Measurements from ENCODE around the gene MIX23.

MIX23 gene

DNA sequence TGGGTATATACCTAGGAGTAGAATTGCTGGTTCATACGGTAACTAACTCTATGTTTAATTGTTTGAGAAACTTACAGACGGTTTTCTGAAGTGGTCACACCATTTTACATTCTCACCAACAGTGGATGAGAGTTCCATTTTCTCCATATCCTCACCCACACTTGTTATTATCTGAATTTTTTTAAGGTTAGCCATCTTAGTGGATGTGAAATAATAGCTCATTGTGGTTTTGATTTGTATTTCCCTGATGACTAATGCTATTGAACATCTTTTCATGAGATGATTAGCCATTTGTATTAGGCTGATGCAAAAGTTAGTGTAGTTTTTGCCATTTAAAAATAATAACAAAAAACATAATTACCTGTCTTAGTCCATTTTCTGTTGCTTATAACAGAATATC is 39.4 kb downstream of the MIX23 start:
- DNase-seq: no peak

- no peak for DNase-seq
Observed at GRCh38 chr3:122342803-122343202, 40.2 kb downstream of the MIX23 start.

GRCh38 chr3:122332551-122332950 is 50.5 kb downstream of the MIX23 start:
- DNase-seq: no peak

DNA sequence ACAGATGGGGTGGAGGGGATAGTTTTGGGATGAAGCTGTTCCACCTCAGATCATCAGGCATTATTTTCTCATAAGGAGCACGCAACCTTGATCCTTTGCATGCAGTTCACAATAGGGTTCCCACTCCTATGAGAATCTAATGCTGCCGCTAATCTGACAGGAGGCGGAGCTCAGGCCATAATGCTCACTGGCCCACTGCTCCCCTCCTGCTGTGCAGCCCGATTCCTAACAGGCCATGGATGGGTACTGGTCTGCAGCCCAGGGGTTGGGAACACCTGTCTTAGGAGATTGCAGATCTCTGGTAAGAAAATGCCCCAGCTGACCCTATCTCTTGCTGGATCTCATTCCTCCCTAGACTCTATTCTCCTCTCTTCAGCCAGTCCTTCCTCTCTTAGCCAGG is 51.1 kb downstream of the MIX23 start:
- no peak for DNase-seq

DNA sequence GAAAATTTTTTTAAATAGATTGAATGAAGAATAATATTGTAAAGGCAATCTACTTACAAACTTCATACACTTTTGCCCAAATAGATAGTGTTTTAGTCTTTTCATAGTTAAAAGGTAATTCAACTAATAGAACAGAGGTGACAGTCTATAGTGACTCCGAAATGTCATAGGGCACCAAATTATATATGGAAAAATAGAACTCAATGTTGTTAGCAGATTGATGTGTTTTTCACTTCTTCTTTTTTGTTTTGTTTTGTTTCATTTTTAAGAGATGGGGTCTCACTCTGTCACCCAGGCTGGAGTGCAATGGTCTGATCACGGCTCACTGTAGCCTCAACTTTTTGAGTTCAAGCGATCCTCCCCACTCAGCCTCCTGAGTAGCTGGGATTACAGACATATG is 57.3 kb downstream of the MIX23 start:
- DNase-seq: no peak

DNA sequence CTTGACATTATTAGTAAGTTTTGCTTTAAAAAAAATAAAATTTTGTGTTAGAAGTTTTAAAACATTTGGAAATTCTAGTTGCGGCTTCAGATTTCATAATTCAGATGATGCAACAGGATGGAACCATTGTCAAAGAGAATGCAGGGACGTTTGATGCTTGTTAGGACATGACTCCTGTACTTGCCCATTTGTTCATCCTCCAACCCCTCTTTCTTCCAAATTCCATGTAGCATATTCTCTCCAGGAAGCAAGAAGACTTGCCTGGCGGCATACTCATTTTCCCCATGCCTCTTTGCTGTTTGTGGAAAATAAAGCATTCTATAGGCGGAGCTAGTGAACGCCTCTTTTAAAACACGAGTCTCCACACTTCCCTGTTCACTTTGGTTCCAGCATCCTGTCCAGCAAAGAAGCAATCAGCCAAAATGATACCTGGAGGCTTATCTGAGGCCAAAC is 58.1 kb downstream of the MIX23 start, which contains the start of gene CSTA:
CSTA (plus strand) TSS at position 378 of the 453 bp plus-strand sequence; CDS start at position 423, 45 bp downstream.
- DNase-seq: no peak

DNA sequence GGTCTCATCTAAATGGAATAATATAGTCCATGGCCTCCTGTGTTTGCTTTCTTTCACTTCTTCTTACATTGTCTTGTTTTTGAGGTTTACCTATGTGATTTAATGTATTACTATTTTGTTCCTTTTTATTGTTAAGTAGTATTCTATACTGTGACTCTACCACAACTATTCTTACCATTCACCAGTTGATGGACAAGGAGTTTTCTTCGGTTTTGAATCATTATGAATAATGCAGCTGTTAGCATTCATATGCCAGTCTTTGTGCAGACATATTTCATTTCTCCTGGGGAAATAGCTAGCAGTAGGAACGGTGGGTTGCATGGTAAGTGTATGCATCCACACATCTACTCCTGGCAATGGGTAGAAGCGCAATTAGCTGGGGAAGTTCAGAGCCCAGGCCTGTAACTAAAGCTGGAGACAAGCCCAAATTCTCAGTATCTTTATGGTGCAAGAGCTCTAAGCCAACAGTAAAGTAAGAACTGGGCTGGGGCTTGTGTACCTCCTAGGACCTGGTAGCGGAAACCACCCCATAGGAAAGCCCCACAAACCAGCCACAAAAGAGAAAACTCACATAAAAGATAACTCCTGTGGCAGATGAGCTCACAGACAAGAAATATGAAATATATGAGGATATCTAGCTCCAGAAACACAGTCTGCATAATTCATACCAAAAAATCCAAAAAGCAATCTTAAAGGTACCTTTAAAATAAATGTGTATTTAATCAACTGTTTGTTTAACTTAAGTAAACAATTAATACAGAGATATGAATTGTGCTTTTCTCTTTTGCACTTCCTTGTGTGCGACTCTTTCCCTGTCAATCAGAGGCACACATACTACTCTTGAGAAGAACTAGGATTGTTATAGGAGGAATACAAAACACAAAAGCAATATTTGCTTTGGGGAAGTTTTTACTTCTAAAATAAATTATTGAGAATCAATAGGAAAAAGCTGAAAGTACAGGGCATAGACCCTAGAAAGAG is 60.6 kb downstream of the MIX23 start:
- no peak for DNase-seq

DNA sequence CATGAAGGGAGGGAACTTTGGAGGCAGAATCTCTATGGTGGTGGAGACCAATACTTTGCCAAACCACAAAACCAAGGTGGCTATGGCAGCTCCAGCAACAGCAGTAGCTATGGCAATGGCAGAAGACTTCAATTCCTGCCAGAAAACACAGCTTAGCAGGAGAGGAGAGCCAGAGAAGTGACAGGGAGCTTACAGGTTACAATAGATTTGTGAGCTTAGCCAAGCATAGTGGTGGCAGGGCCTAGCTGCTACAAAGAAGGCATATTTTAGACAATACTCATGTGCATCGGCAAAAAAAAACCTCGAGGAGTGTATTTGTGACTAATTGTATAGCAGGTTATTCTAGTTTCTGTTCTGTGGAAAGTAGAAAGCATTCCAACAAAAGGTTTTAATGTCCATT is 64.4 kb downstream of the MIX23 start:
- DNase-seq: no peak

DNA sequence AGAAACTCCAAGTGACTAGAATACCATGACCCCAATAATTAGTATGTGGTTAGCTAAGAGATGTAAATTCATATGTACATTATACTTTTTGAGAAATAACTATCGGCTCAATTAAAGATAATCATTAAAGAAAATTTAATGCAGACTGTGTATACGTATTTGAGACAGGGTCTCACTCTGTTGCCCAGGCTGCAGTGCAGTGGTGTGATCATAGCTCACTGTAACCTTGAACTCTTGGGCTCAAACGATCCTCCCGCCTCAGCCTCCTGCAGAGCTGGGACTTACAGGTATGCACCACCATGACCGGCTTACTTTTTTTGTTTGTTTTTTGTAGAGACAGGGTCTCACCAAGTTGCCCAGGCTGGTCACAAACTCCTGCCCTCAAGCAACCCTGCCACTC is 66.7 kb downstream of the MIX23 start:
- DNase-seq: no peak

DNA sequence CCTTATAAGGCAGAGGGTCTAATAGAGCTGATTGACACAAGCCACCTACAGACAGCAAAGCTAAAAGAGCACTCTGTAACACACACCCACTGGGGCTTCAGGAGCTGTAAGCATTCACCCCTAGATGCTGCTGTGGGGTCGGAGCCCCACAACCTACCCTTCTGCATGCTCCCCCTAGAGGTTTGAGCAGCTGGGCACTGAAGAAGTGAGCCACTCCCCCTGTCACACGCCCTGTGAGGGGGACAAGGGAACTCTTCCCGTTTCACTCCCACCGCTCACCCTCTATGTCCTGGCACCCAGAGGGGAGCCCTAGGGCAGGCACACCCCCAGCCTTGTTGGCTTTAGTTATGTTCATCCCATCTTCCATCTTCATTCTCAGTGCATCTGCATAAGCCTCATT is 67.4 kb downstream of the MIX23 start:
- no peak for DNase-seq

DNA sequence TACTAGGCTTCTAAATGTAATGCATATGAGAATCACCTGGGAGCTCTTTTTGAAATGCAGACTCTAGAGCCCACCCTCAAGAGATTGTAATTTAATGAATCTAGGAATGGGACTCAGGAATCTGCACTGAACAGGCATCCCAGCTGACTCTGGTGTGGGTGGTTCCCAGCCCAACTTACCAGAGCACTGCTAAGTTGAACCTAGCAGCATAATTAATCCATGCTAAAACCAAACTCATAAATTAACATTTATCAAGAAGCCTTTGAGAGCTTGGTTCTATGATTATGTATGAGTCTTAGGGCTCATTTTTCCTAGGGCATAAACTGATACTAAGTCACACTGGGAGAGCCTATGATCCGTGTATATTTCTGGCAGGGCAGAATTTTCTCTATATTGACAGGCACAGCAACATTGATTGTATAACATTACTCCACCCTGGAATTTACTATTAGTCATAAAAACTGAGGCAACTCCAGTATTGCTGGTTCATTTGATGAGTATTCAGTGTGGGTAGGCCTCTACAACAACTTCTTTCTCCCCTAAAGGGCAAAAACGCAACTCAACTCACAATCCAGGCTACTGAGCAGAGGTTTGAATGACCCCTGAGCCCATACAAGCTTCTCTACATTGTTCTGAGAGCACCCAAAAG is 68.7 kb downstream of the MIX23 start:
- DNase-seq: no peak

GRCh38 chr3:122313281-122313680 is 69.8 kb downstream of the MIX23 start:
- no peak for DNase-seq

DNA sequence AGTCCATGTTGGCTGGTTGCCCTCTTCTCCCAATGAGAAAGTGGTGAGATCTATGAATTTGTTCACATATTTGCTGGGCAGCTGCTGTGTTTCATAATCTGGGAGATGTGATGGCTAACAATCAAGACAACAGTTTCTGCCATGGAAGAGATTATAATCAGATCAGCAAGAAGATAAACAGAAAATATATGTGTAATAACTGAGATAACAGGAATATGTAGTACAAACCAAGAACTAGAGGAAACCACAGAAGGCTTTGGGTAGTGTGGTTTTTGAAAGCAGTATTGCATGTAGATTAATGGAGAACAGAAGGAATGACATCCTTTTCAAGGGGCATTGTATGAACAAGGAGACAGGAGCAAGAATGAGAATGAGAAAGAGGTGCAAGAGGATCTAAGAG is 70.2 kb downstream of the MIX23 start:
- DNase-seq: no peak

- peak; percentile 19 for DNase-seq
Observed at GRCh38 chr3:122310361-122310760, 72.7 kb downstream of the MIX23 start.
